SH-SY5Y (cell line): ENCODE measurements around the gene AOAH.

Experiments used
- GATA2 ChIP-seq: IDR thresholded peaks from 2 replicates; pipeline ENCODE4 v1.6.1; 2011; ENCODE audit warnings: mild to moderate bottlenecking, low read depth, low read length
- GATA3 ChIP-seq: IDR thresholded peaks from 2 replicates; pipeline ENCODE4 v1.6.1; 2011; ENCODE audit warnings: low read depth, mild to moderate bottlenecking, low read length, moderate library complexity

GRCh38 chr7:36755484-36755883 is 31.2 kb upstream of the AOAH start:
- TF ChIP-seq GATA2, result no peak
- no peak for TF ChIP-seq GATA3
